Skin of body (tissue), 2 donors: ENCODE results near the gene HOXB5. TPM values are rescaled to one million over a fixed set of nuclear protein-coding genes. Genes with fewer than 3 reads are reported as not detected.

ENCODE experiments used
- DNase-seq: peaks from one replicate; lab custom pipeline; 2025; lab: John Stamatoyannopoulos, UW
- total RNA-seq: library from RNA; depleted of rRNA; stranded (reverse); fragments of >200 nt; gene quantifications from one replicate; pipeline ENCODE4 v1.2.3, GENCODE V29; 2014

Gene HOXB5
- total RNA-seq, 1 donor from 2014 or later = 0.59 TPM

DNA sequence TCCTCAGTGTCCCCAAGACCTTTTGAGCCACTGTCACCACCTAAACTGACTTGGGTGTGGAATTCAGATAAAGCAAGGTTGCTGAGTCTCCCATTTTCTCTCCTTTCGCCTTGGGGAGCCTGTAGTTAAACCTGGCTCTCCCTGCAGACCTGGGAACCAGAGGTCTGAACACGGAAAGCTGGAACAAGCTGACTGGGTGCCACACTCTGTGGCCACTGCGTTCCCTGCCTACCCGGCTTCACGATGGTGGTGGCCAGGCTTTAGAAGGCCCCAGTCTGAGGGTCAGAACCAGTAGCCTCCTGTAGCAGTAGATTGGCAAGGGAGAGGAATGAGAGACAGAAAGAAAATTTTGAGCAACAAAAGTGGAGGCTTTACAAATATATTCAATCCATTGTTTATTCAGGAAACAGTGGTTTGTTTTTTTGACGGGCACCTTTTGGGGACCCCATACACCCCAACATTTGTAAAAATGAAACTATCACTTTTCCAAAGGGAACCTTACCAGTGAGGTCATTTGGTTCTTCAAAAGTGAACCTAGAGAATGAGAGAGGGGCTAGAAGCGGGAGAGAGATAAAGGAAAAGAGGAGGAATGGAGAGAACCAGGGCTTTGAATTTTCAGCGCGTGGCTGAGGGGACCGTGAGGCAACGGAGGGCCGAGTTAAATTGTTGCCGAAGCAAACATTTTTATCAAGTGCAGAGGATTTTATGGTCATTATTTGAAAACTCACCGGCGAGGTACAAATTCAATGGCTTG, 23.3 kb upstream of the HOXB5 start:
- DNase-seq = no peak

DNA sequence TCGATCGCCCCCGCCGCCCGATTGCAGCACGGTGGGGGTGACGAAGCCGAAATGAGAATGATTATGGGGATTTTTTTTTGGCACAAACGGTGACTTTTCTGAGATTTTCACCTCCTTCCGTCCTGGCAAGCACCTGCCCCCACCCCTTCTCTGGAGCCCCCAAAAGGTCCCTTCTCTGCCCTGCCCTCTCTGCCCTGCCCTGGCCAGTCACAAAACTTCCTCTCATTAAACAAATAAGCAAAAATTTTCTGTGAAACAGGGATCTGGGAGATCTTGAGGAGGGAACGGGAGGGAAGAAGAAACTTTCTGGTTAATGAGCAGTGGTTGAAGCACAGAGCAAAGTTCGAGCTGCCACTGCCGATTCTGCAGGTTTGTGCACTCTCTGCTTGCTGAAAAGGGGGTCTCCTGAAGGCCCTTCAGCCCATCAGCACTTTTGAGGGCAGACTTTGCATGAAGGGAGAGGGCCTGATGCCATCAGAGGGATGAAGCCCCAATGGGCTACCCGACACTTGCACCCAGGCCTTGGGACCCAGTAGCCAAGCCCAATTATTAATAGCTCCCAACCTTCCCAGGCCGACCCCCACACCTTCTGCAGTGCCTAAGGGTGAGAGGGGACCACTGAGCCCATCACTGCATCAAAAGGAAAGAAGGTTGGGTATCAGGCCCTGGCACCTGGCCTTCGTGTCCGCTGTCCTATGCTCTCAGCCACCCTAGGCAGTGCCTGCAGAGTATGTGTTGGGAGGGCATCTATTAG, 22.6 kb upstream of the HOXB5 start:
- no peak for DNase-seq

DNA sequence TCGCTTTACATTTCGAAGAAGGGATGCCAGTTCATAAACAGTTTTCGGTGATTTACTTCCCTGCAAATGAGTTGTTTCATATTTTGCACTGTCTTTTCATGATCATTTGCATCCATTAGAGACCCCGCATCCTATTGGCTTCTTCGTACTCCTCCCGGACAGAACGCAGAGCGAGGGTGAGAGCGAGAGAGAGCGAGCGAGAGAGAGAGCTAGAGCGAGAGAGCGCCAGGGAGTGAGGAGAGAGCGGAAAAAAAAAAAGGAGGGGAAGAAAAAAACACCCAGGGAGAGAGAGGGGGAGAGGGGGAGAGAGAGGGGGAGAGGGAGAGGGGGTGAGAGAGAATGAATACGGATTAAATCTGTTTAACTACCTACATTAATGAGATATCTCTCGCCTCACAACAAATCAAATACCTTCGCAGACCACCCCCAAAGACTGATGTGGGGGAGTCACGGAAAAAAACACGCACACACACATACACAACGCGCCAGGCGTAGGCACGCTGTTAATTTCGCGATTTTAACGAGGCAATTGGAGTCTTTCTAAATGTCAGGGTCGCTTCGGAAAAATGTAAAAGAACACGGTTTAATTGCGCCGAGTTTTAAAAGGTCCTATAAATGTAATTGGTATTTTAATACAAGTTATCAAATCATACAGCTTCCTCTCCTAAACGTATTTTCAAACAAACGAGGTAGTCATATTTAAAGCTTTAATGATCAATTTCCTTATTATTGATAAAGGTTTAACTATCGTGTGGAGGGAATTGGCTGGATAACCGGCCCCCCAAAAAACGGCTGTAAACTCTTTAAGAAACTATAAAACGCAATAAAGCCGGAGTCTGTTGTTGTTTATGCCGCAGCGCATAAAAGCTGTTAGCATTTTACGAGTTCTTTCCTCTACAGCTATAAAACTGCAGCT, 21.7 kb upstream of the HOXB5 start, which contains the start of gene HOXB8:
Gene HOXB8 (minus strand): TSS at position 246 of the 916 bp plus-strand sequence. CDS start 588 bp downstream, outside the sequence.
- DNase-seq = peak; percentile 26

DNA sequence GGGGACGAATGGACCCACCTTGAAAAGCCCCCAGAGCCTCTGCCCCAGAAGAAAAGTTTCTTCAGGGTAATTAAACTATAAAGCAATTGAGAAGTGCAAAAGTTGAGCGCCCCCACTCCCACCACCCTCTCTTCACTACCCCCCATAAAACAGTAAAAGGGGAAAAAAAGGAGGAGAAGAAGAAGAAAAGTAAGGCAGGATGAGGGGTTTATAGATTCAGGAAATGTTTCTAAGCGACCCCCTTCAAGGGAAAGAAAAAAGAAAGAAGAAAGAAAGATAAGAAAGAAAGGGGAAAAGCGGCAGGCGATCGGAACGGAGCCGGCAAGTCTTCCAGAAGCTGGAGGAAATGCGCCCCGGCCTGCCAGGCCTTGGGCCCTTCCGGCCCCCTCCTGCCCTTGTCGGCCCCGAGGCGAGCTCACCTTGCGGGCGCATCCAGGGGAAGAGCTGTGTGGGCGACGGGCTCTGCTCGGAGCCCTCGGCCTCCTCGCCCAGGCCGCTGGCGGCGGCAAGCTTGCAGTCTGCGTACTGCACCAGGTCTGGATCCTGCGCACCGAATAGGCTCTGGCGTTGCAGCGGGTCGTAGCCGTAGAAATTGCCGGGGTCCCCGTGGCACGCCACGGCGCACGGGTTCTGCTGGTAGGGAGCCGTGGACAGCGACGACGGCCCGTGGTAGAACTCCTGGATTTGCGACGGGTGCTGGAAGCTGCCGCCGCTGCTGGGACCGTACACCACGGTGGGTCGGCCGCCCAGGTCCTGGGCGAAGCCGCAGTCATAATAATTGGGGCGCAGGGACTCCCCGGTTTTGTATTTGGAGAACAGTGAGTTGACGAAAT, 20.5 kb upstream of the HOXB5 start:
- DNase-seq = no peak

DNA sequence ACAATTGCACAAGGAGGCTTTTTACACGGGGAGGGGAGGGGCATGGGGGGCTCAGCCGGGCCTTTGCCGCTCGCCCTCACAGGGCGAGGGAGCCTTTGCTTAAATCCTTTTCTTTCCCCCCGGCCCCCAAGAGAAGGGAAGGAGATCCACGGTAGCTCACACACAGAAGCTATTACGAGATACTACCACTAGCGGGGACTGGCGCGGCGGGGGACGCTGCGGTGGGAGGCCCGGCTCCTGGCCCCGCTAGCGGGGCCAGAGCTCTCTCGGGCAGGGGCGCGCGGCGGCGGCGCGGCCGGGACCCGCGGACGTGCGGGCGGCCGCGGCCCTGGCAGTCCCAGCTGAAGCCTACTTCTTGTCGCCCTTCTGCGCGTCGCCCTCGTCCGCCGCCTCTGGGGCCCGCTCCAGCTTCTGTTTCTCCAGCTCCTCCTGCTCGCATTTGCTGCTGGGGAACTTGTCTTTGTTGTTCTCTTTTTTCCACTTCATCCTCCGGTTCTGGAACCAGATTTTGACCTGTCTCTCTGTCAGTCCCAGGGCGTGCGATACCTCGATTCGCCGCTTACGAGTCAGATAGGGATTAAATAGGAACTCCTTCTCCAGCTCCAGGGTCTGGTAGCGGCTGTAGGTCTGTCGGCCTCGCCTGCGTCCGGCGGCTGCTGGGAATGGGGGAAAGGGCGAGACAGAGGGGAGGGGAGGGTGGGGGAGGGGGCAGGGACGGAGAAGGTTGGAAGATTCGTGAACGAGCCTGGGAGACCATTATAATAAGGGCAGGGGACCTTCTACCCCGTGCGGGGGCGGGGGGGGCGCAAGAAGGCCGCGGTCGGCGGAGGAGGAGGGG, 19.5 kb upstream of the HOXB5 start:
- peak; percentile 33 for DNase-seq

DNA sequence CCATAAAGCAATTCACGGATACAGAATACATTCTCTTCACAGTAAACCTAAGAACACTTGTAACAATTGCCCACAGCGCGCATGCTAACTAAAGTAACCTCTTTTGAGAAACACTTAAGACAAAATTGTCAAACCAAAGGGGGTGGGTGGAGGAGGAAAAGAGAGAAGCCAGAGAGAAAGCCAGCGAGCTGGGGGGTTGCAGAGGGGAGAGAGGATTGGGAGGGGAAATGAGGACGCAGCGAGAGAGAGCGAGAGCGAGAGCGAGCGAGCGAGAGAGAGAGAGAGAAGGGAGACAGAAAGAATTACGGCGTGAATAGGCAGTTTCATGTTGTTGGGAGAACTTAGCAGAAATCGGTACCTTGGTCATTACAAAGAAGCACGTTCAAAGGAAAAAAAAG, 18.9 kb upstream of the HOXB5 start:
- DNase-seq = no peak

DNA sequence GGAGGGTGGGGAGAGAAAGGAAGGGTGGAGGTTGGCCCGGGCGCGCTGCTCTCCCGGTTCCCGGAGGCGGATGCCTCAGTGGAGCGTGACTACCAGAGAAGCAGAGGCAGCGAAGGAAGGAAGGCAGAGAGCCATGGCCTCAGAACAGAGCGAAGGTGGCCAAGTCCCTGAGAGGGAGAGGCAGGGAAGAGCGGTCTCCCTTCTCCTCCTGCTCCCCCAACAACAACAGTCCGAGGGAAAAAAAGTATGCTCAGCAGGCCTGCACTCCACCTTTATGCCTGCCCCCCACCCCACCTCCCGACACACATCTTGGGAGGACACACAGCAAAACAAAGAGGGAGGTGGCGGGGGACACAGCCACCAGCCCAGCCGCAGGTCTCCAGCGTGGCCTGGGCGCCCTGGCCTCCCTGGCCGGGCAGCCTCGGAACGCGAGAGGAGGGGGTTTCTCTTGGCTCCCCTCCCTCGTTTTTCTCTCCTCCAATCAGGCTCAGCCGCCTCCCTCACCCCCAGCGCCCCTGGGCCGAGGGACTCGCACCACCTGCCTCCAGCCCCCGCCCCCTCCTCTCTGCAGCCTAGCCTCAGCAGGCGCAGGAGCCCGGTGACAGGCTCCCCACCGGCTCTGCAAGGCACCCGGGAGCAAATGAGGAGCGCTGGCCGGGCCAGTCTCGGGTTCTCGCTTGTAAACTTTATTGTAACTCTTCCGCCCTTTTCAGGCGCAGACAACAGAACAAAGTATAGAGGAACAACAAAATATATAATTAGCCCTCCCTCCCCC, 18.3 kb upstream of the HOXB5 start:
- DNase-seq = no peak

DNA sequence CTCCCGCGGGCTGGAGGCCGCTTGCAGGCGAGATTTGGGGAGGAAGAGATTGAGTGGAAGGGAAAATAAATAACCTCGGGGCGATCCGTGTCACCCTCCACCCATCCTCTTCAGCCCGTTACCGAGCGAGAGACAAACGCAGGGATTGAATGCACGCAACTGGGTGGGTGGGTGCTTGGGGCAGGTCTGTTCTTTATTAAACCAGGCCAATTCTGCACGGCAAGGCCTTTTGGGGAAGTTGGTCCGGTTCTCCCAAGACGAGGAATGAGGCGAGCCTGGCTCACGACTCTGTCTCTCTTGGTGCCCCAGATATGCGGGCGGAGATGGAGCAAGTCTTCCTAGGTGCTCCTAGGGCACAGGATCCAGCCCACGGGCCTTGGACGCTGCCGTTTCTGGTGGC, 17.6 kb upstream of the HOXB5 start:
- no peak for DNase-seq

DNA sequence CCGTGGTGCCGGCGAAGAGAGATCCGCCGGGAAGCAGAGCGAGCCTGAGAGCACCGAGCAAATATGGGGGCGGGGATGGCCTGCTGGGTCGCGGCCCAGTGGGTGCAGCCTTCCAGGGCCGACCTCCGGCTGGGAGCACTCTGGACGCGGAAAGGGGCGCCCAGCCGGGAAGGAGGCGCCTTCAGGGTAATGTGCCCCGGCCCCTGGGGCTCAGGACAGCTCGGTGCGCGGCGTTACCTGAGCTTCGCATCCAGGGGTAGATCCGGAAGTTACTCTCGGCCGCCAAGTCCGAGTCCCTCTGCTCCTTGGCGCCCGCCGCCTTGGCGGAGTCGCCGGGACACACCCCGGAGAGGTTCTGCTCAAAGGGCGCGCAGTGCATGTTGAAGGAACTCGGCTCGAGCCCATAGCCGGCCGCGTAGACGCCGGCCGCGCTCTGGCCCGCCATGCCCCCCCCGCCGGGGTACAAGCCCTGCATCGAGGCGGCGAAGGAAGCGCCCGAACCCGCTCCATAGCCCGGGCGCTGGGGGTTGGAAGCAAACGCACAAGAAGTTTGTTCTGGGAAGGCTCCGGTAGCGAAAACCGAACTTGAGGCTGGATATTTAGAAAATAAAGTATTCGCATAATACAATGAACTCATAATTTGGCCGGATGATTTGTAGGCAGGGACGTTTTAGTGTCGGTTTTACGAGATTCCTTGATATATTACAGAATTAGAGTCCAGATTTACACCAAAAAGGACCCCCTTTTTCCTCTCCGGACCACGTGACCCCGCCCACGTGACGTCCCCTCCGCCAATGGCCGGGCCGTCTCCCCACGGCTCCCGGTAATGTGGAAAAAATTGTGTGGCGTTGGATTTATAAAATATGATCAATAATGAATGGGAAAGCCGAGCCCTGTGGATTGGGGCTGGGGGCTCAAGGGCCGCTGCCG, 17.0 kb upstream of the HOXB5 start, which contains the start of gene HOXB7:
Gene HOXB7 (minus strand): TSS at position 736 of the 930 bp plus-strand sequence. CDS start 99 bp downstream, at position 637.
- DNase-seq = peak; percentile 53

DNA sequence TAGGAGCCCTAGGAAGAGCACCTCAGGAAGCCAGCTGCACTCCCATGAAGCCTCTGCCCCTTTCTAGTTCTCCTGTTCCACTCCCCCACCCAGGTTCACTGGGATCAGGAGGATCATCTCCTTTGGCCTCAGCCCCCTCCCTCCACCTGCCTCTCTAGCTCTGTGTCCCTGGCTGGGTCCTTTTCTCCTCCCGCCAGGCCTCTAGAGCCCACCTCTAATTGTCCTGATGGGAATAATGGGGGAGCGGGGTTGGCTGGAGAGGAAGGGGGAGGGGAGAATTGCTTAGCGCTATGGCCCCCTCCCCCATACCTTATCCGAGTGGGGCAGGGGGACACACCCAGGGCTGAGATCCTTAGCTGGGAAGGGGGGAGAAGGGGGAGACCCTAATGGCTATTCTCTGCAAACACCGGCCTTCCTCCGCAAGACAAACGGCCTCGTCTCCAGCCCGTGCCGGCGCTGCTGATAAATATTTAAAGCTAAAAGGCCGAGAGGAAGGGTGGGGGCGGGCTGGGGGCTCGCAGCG, 16.2 kb upstream of the HOXB5 start:
- no peak for DNase-seq

DNA sequence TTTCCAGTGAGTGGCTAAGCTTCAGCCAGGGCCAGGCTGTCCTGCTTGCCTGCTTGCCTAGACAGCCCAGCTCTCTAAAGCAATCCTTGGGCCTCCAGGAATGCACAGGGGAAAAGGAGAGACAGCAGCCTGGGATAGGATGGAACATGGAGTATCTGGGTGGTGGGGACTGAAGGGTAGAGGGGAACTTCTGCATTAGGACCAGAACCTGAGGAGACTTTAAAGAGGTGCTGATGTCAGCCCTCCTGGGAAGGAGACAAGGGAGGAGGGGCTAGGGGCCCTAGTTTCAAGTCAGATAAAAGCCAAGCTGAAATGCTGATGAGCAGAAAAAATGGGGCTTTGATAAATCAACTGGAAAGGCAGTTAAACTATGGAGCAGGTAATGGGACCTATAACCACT, 15.5 kb upstream of the HOXB5 start:
- no peak for DNase-seq

DNA sequence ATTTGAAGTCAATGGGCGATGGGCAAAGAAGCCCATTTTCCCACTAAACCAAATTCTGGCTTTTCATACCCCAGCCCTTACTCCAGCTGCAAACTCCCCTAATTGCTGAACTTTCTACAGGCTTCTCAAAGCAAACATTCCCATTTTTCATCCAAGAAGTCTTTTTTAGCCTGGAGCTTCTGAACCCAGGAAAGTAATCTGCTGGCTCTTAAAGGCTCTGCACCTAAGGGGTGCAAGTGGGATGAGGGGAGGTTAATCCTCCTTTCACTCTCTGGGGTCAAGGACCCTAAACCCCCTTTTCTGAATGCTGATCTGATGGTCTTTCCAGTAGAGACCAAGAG, 14.9 kb upstream of the HOXB5 start:
- DNase-seq = no peak

DNA sequence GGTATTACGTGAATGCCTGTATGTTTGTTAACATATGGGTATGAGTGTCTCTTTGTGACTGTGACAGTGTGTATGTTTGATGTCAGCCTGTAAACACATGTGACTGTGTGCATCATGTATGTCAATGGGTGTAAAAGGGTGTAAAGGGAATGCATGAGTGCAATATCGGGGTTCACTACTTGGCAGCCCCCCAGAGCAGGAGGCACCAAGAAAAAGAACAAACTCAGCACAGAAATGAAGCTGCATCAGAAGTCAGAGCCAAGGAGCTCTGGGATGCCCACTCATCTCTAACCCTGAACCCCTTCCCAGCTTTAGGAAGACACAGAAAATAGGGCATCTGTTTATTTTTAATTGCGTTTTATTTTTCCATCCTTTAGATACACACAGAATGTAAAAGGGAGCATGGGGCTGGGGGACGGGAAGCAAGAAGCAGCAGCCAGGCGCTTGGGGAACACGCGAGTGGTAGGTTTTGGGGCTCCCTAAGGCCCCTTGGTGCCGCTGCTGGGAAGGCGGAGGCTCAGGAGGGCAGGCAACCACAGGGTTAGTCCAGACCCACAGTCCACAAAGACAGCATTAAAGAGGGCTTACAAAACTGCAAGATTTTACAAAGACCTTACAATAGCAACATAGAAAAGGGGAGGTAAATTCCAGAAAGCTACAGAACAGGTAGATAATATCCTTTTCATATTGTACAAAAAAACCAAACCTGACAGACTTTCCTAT, 13.5 kb upstream of the HOXB5 start:
- no peak for DNase-seq

DNA sequence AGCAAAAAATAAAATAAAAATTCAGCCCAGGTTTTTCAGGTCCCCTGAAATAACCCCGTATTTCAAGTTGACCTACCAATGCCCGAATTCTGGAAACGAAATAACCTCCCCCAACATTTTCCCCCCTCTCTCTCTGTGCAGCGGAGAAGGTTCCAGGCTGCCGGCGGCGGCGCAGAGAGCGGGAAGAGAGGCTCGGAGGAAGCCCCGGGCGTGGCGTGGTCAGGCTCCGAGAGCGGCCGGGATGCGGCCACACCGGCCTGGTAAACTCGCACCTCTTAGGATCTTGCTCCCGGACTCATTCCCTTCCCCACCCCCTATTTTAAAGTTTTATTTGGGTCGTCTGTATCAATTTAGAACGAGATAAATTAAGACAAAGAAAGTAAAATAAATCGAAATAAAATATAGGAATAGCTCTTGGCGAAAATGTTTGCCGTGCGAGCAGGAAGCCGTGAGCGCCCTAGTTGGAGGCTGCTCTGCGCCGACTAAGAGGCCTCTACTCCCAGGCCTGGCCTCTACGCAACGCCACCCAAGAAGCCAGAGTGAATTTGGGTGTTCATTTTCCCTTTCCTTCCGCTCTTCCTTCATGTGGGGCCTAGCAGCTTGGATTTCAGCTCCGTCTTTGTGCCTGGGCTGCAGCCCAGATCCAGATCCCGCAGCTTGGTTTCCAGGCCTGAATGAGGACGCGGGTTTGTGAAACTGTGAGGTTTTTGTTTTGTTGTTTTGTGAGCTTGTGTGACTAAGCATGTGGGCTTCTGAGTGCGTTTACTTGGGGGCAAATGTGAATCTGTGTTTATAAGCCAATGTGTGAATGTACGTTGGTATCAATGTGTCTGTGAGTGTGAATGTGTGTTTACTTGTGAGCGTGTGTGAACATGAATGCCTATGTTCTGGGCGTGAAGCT, 12.7 kb upstream of the HOXB5 start:
- DNase-seq = peak; percentile 51

DNA sequence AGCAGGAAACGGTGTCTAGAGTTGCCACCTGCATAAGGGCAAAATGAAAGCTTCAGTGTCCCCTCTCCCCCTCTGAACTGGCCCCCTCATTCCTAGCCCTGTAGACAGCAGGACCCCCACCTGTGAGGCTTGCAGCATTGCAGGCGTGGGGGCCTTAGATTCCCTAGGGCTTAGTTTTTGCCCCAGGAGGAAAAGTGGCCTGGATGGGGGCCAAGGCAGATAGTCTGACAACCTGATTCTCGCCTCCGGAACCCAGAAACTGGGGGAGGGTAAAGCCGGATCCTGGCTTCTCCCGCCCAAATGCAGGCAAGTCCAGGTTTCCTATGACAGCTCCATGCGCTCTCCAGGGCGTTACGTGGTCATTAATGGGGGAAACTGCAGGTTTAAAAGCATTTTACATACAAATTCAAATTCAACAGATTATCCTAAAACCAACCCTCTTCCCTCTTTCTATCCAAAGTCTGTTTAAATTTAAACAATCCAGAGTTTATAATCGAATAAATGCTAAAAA, 11.9 kb upstream of the HOXB5 start:
- no peak for DNase-seq
